Keratinocyte (primary cell): ENCODE data around the gene SLC6A19. TPM values are rescaled to one million over a fixed set of nuclear protein-coding genes. Genes with fewer than 3 reads are reported as not detected.

Source experiments
- DNase-seq: peaks from one replicate; pipeline ENCODE4 v3.0.0-alpha.2; 2011; ENCODE audit warnings: low read depth, missing footprints, low spot score
- FAIRE-seq: peaks from 2 replicates; lab custom pipeline; 2011; peaks lifted over from hg19 to GRCh38; lab: Jason Lieb, UNC
- H2AFZ ChIP-seq: 2 replicates; pipeline ENCODE4 v1.6.0; 2012; ENCODE audit warnings: low read length, control low read depth, inconsistent platforms; ENCODE audit not compliant: control insufficient read depth
- H3K27ac ChIP-seq: 2 replicates; pipeline ENCODE4 v1.5.1; 2011; ENCODE audit warnings: low read length; ENCODE audit not compliant: control insufficient read depth, insufficient read depth
- H3K27me3 ChIP-seq: 3 replicates; pipeline ENCODE4 v1.6.0; 2011; ENCODE audit warnings: low read length; ENCODE audit not compliant: control insufficient read depth, insufficient read depth; ENCODE audit errors: extremely low read depth
- H3K36me3 ChIP-seq, 2 experiments: 2 replicates in 1 of 2; 3 replicates in 1 of 2; pipeline ENCODE4 v1.5.1; 2011; ENCODE audit warnings: low read length in 2 of 2, mild to moderate bottlenecking in 1 of 2; ENCODE audit not compliant: control insufficient read depth in 2 of 2, insufficient read depth in 2 of 2; ENCODE audit errors: extremely low read depth in 1 of 2
- H3K4me1 ChIP-seq: 3 replicates; pipeline ENCODE4 v1.5.1; 2011; ENCODE audit warnings: low read length; ENCODE audit not compliant: control insufficient read depth, insufficient read depth; ENCODE audit errors: extremely low read depth
- H3K4me2 ChIP-seq: 3 replicates; pipeline ENCODE4 v1.6.0; 2011; ENCODE audit warnings: low read depth, low read length; ENCODE audit not compliant: control insufficient read depth, insufficient read depth; ENCODE audit errors: extremely low read depth
- H3K4me3 ChIP-seq, 3 experiments: fragments of 200-600 bp in 1 of 3; sonication (generic) in 1 of 3; 2 replicates in 2 of 3; 3 replicates in 1 of 3; pipeline ENCODE4 v1.5.1; 2011 to 2016; ENCODE audit warnings: low read length in 3 of 3, mild to moderate bottlenecking in 3 of 3, control low read depth in 2 of 3, inconsistent platforms in 1 of 3, low read depth in 1 of 3, mixed read lengths in 1 of 3, mixed run types in 1 of 3, moderate library complexity in 1 of 3; ENCODE audit not compliant: control insufficient read depth in 2 of 3, insufficient read depth in 2 of 3; ENCODE audit errors: extremely low read depth in 1 of 3
- H3K79me2 ChIP-seq: 2 replicates; pipeline ENCODE4 v1.6.0; 2012; ENCODE audit warnings: low read length; ENCODE audit not compliant: control insufficient read depth, insufficient read depth
- H3K9ac ChIP-seq: 3 replicates; pipeline ENCODE4 v1.6.0; 2011; ENCODE audit warnings: low read length; ENCODE audit not compliant: control insufficient read depth, insufficient read depth; ENCODE audit errors: extremely low read depth
- H3K9me1 ChIP-seq: 3 replicates; pipeline ENCODE4 v1.6.0; 2011; ENCODE audit warnings: low read length; ENCODE audit not compliant: control insufficient read depth, insufficient read depth; ENCODE audit errors: extremely low read depth
- H3K9me3 ChIP-seq: 2 replicates; pipeline ENCODE4 v1.5.1; 2012; ENCODE audit warnings: low read depth, low read length; ENCODE audit not compliant: control insufficient read depth
- H4K20me1 ChIP-seq: 3 replicates; pipeline ENCODE4 v1.6.0; 2011; ENCODE audit warnings: low read length; ENCODE audit not compliant: control insufficient read depth, insufficient read depth; ENCODE audit errors: extremely low read depth
- CTCF ChIP-seq, 3 experiments: IDR thresholded peaks in 1 of 3; conservative IDR thresholded peaks in 1 of 3; optimal IDR thresholded peaks in 1 of 3; 2 replicates in 2 of 3; 3 replicates in 1 of 3; pipeline versions ENCODE3 to v1.5.1; 2011; ENCODE audit warnings: low read length in 3 of 3, mild to moderate bottlenecking in 3 of 3, moderate library complexity in 2 of 3, control low read depth in 1 of 3, inconsistent platforms in 1 of 3; ENCODE audit not compliant: insufficient read depth in 2 of 3; ENCODE audit errors: extremely low read depth in 1 of 3
- EZH2 ChIP-seq: IDR thresholded peaks from one replicate; pipeline ENCODE4 v1.6.1; 2012; ENCODE audit warnings: inconsistent platforms, mild to moderate bottlenecking, low read length, moderate library complexity
- dilution Hi-C: fragments of 300-500 bp; cut with MboI; formaldehyde crosslinking; loops from one replicate; pipeline ENCODE4 v1.7.0; 2020; ENCODE audit warnings: low sequenced_read_pairs; ENCODE audit not compliant: extremely low pct_ligation_motif_present
- polyA plus RNA-seq, 5 experiments: library from polyadenylated mRNA; depleted of rRNA in 3 of 5; stranded (reverse) in 3 of 5; stranded (forward) in 1 of 5; unstranded in 1 of 5; fragments of >200 nt; gene quantifications; 1 replicate in 1 of 5; 2 replicates in 3 of 5; 3 replicates in 1 of 5; pipeline versions ENCODE4 v1.2.1 to v1.2.3, GENCODE V29; 2011 to 2012; ENCODE audit warnings: missing spikeins in 2 of 5, low read depth in 1 of 5, low replicate concordance in 1 of 5

Gene SLC6A19
- polyA plus RNA-seq, 1 donor (not counting 4 experiments of a cell fraction or from before 2014, with no cell fraction given): not detected

- no peaks in the 10 kb centered on the region for H3K79me2 ChIP-seq
- no peaks in the 10 kb centered on the region for H4K20me1 ChIP-seq
- H3K4me2 ChIP-seq: no peak overlapping the region
- no peak overlapping the region for H3K27ac ChIP-seq
- no peak for TF ChIP-seq CTCF (optimal IDR thresholded peaks at IDR 0.05 in 1 of 3, IDR thresholded peaks at IDR 0.05 in 1 of 3, conservative IDR thresholded peaks at IDR 0.05 in 1 of 3; ENCODE audit: extremely low read depth in 1 of 3, insufficient read depth in 2 of 3, low read length in 3 of 3)
- TF ChIP-seq EZH2: no peak
- H3K36me3 ChIP-seq: no peaks in the 10 kb centered on the region
- no peaks in the 10 kb centered on the region for H3K9me1 ChIP-seq
- FAIRE-seq: no peak
- no peak overlapping the region for H3K4me3 ChIP-seq
- H3K9ac ChIP-seq: no peak overlapping the region
- DNase-seq: no peak
- H2AFZ ChIP-seq: no peak overlapping the region
- no peaks in the 10 kb centered on the region for H3K9me3 ChIP-seq
- H3K4me1 ChIP-seq: no peaks in the 10 kb centered on the region
- H3K27me3 ChIP-seq: no peaks in the 10 kb centered on the region
- dilution Hi-C loops: no loop called here
Observed at GRCh38 chr5:1193591-1193985, 7.8 kb upstream of the SLC6A19 start.

- Histone ChIP-seq H3K9ac (no peak overlapping the region), H3K79me2 (no peaks in the 10 kb centered on the region), H3K9me1 (no peaks in the 10 kb centered on the region), H2AFZ (no peak overlapping the region), H3K9me3 (no peaks in the 10 kb centered on the region), H3K4me1 (no peaks in the 10 kb centered on the region), H4K20me1 (no peaks in the 10 kb centered on the region), H3K4me2 (no peak overlapping the region), H3K27ac (no peak overlapping the region), H3K36me3 (no peaks in the 10 kb centered on the region), H3K4me3 (no peak overlapping the region), H3K27me3 (no peaks in the 10 kb centered on the region)
- no peak for TF ChIP-seq EZH2
- TF ChIP-seq CTCF (optimal IDR thresholded peaks at IDR 0.05 in 1 of 3, IDR thresholded peaks at IDR 0.05 in 1 of 3, conservative IDR thresholded peaks at IDR 0.05 in 1 of 3; ENCODE audit: extremely low read depth in 1 of 3, insufficient read depth in 2 of 3, low read length in 3 of 3): no peak
- FAIRE-seq (no peak), DNase-seq (no peak)
- dilution Hi-C loops: no loop called here
Observed at GRCh38 chr5:1194378-1194777, 7.0 kb upstream of the SLC6A19 start.
